Measurements from ENCODE around the gene CCDC179. TPM values are rescaled to one million over a fixed set of nuclear protein-coding genes. Genes with fewer than 3 reads are reported as not detected.

The CCDC179 gene
- total and polyA plus RNA-seq, 10 of the 15 experiments (the other 5 are each of a cell fraction or from before 2014, with no cell fraction given) = 0.16 TPM; not detected in 9

- TF ChIP-seq SP1 (IDR thresholded peaks at IDR 0.05; ENCODE audit: low read depth, low read length) (no peak), MXI1 (IDR thresholded peaks at IDR 0.05; ENCODE audit: low read depth, low read length) (no peak), ZNF207 (IDR thresholded peaks at IDR 0.05; ENCODE audit: borderline replicate concordance) (no peak), NRF1 (conservative IDR thresholded peaks at IDR 0.05; ENCODE audit: low read depth, low read length) (no peak)
Observed at GRCh38 chr11:22878604-22879003, 18.3 kb upstream of the CCDC179 start (continued).

DNA sequence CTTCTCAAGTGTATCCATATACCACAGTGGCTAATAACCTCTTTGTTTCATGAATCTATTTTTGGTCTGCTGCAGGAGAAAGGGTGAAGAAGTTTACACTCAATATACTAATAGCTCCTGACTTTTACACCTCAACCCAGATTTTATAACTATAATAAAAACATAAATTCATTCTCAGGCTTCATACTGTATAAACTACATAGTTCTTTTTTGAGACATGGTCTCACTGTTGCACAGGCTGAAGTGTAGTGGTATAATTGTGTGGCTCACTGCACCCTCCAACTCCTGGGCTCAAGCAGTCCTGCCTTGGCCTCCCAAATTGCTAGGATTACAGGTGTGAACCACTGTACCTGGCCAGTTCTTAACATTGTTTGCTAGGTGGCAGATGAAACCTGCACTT is 17.8 kb upstream of the CCDC179 start:
- no peak for TF ChIP-seq CHD1 (IDR thresholded peaks at IDR 0.05; ENCODE audit: low read depth, low read length)
- no peak for TF ChIP-seq IRF4 (IDR thresholded peaks at IDR 0.05; ENCODE audit: low read depth, low read length)
- TF ChIP-seq SP1 (IDR thresholded peaks at IDR 0.05; ENCODE audit: low read depth, low read length) = no peak
- no peak for TF ChIP-seq SPI1 (IDR thresholded peaks at IDR 0.05; ENCODE audit: borderline replicate concordance, insufficient read depth, low read depth, low read length)
- TF ChIP-seq ZNF207 (IDR thresholded peaks at IDR 0.05; ENCODE audit: borderline replicate concordance) = no peak
- no peak for TF ChIP-seq NFXL1 (IDR thresholded peaks at IDR 0.05; ENCODE audit: borderline replicate concordance)
- TF ChIP-seq ZNF274 (IDR thresholded peaks at IDR 0.05; ENCODE audit: insufficient read depth, insufficient read length) = no peak
- no peak for TF ChIP-seq BRCA1 (IDR thresholded peaks at IDR 0.05; ENCODE audit: low read depth, low read length)
- no peak for TF ChIP-seq TCF7 (IDR thresholded peaks at IDR 0.05; ENCODE audit: borderline replicate concordance)
- TF ChIP-seq TARDBP (IDR thresholded peaks at IDR 0.05; ENCODE audit: borderline replicate concordance) = no peak
- no peak for TF ChIP-seq HCFC1 (IDR thresholded peaks at IDR 0.05; ENCODE audit: low read length)
- TF ChIP-seq RELA (IDR thresholded peaks at IDR 0.05; ENCODE audit: borderline replicate concordance, partially characterized antibody) = no peak
- no peak for TF ChIP-seq MTA3 (IDR thresholded peaks at IDR 0.05; ENCODE audit: borderline replicate concordance, low read length)
- TF ChIP-seq DPF2 (IDR thresholded peaks at IDR 0.05) = no peak
- no peak for TF ChIP-seq ATF7 (IDR thresholded peaks at IDR 0.05; ENCODE audit: low read depth)
- no peaks in the 10 kb centered on the region for H3K9me3 ChIP-seq (replicated peaks; ENCODE audit: control insufficient read depth, insufficient read depth, low read length)
- H3K36me3 ChIP-seq (ENCODE audit: control insufficient read depth in 2 of 2, insufficient read depth in 2 of 2, low read length in 1 of 2) = no peaks in the 10 kb centered on the region
- no peak overlapping the region for H3K9ac ChIP-seq (ENCODE audit: control insufficient read depth, insufficient read depth, low read length)
- ChIA-PET RAD21 (ENCODE audit: unreplicated experiment) (interaction anchor here (1.0 kb wide), 1 partner anchor 235 kb away, joined by 3 read pairs; no protein-coding TSS in a partner anchor), CTCF (interaction anchor here (1.5 to 4.4 kb wide), 6 partner anchors 23 to 662 kb away, joined by 5 to 24 read pairs (median 20); no protein-coding TSS in a partner anchor), POLR2A (no interaction called here), SMC1A (ENCODE audit: uncharacterized antibody, unreplicated experiment) (interaction anchor here (1.1 kb wide), 1 partner anchor 662 kb away, joined by 3 read pairs; no protein-coding TSS in a partner anchor)
- ATAC-seq (no peak), FAIRE-seq (no peak), DNase-seq (ENCODE audit: low read depth, low spot score) (no peak)
- in situ Hi-C loops (cut with MboI) = no loop called here
- no peak overlapping the region for H2AFZ ChIP-seq (ENCODE audit: control insufficient read depth, low read depth, low read length)
- no peak overlapping the region for H3K4me3 ChIP-seq
- BruUV-seq (replicated peaks) = no TSS peak
- no peaks in the 10 kb centered on the region for H4K20me1 ChIP-seq (ENCODE audit: control insufficient read depth, insufficient read depth)
- H3K4me1 ChIP-seq (ENCODE audit: control insufficient read depth, insufficient read depth, low read length) = no peaks in the 10 kb centered on the region
- no peak overlapping the region for H3K4me2 ChIP-seq (ENCODE audit: control insufficient read depth, insufficient read depth)
- intact Hi-C loops (cut with micrococcal nuclease; ENCODE audit: unreplicated experiment) = loop anchor here (5.0 to 10.0 kb wide), 3 partner anchors 144 to 657 kb away; no protein-coding TSS in a partner anchor
- H3K79me2 ChIP-seq (ENCODE audit: control insufficient read depth, insufficient read depth, low read length) = no peaks in the 10 kb centered on the region
- no peaks in the 10 kb centered on the region for H3K27me3 ChIP-seq (replicated peaks in 1 of 2; ENCODE audit: control insufficient read depth in 2 of 2, insufficient read depth in 2 of 2, low read length in 1 of 2)
- no peak overlapping the region for H3K27ac ChIP-seq (ENCODE audit: control insufficient read depth, insufficient read depth)
